ENCODE results near the gene SELP. TPM values are rescaled to one million over a fixed set of nuclear protein-coding genes. Genes with fewer than 3 reads are reported as not detected.

Gene SELP
- total RNA-seq, 1 experiment from 2014 or later, result not detected

DNA sequence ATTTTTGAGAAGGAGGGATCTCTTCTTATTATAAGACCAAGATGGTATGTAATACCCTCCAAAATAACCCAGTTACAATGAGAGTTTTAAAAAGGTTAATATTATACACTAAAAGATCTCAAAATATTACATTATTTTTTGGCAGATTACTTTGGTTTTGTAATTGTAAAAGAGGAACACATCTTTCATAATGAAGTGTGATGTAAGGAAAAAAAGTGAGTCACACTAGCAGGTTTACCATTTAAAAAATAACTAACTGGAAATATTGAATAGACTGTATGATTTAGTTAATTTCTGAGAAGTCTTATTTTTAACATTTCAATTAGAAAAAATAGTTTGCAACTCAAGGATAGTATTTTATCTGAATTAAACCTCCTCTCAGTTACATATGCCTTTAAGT lies 44.7 kb downstream of the SELP start:
- no peak for DNase-seq (ENCODE audit: low spot score)
- in situ Hi-C loops (cut with HindIII; ENCODE audit: low sequenced_read_pairs), result no loop called here

DNA sequence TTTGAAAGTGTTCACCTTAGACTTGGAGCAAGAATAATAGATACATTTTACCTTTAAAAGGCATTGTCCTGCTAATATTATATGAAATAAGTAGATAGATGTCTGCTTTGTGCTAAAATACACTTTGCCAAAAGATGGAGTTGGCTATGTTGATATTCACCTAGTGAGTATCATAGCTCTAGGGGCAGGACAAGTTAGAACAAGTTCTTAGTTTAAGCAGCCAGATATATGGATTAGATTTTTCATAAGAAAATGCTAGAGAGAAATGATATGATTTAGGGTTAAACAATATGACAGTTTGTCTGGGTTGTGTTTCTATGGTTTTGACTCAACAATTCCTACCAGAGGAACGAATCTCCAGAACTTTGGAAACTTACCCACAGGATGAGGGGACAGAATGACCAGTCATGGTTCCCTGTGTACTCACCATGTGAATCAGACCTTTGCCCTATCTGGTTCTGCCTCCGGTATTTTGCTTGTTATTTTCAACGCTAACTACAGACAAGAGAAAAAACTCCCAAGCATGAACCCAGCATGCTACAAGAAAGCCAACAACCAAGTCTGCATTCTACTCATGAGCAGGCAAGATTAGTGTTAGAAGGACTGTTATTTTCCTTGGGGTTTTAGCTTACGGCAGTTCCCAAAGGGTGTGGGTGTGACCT lies 45.3 kb downstream of the SELP start:
- no peak for DNase-seq (ENCODE audit: low spot score)
- in situ Hi-C loops (cut with HindIII; ENCODE audit: low sequenced_read_pairs), result no loop called here

DNA sequence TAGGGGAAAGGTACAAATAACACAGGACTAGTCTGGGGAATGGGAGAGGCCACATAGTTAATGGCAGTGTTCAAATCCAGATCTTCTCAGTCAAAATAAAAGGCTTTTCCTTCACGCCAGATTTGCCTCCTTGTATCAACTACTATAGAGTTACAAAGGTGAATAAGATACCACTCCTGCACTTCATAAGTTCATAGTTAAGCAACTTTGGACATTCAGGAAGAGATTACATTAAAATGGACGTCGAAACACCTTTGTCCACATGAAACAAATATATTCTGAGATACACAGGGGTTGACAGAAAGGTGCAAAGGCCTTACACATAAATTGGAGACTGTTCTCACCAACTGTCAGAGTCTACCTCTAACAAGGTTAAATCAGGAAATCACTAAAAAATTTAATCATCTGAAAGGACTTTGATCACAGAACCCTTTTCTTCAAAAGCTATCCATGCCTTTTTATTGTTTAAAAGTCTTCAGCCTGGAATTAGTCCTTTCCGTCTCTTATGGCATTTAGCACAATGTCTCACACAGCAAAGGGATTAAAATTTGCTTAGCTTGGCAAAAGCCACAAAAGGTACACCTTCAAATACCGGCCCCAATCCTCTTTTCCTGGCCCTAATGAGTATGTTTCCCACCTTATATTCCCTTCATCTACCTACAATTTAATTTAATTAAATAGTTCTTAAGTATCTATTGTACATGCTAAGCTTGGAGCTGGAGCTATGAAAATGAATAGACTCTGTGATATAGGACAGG lies 51.8 kb downstream of the SELP start:
- no peak for DNase-seq (ENCODE audit: low spot score)
- in situ Hi-C loops (cut with HindIII; ENCODE audit: low sequenced_read_pairs), result no loop called here

DNA sequence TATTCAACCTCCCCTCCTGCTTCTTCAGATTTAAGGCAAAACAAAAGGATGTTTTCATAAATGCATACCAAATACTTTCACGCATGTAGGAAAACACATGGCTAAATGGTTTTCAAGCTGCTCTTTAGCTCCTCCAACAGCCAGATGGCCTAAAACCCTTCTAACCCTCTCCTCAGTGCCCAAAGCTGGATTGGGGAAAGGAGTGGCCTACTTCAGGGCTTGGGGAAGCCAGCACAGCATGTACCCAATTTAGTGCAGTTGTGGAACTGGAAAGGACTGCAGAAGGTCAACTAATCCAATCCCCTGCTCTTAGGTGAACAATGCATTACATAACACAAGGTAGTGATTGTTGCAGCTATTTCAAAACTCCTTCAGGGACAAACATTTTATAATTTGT lies 53.0 kb downstream of the SELP start:
- in situ Hi-C loops (cut with HindIII; ENCODE audit: low sequenced_read_pairs), result no loop called here
- no peak for DNase-seq (ENCODE audit: low spot score)

DNA sequence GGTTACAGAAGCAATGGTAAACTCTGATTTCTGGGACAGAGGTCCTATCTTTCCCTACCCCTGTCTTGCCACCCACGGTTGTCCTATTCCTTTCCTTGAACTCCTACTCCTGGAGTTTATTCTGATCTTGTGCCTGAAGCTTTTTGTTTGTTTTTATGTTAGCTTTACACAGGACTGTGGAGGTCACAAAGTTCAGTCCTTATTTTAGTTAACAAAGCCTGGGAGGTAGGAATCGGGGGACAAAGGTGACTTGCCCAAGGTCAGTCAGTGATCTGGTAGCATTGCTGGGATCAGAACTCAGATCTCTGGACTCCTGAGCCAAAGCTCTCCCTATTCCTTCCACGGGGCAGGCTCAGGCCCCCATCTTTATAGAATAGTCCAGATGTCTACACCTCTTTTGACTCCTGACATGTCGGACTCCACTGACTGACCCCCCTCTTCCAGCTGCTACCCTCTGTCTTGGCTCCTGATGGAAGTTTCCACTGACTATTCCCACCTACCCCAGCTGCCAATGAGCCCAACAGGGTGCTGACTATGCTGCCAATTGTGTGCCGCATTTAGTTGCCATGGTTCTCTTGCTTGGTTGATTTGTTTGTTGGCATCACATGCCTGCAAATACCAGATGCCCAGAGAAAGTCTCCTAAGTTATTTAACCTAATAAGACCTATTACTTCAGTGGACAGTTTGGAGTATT lies 53.5 kb downstream of the SELP start:
- DNase-seq (ENCODE audit: low spot score), result no peak

DNA sequence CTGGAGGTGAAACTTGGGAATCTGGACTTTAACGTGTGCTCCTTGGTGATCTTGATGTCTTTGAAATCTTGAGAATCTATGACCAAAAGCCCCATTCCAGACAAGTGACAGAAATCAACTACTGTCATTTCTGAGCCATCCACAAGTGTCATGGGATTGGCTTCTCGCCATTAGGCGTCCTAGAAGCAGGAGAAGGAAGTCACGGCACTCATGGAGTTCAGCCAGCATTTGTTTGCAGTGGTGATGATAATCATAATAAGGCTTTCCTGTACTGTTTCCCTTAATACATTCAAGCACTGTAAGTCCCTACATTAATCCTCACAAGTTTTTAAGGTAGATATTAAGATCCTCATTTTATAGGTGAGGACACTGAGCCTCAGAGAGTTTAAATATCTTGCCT lies 55.6 kb downstream of the SELP start:
- in situ Hi-C loops (cut with HindIII; ENCODE audit: low sequenced_read_pairs), result no loop called here
- DNase-seq (ENCODE audit: low spot score), result no peak

More for the DNA sequence above, 53.5 kb downstream of the SELP start:
- in situ Hi-C loops (cut with HindIII; ENCODE audit: low sequenced_read_pairs), result no loop called here

DNA sequence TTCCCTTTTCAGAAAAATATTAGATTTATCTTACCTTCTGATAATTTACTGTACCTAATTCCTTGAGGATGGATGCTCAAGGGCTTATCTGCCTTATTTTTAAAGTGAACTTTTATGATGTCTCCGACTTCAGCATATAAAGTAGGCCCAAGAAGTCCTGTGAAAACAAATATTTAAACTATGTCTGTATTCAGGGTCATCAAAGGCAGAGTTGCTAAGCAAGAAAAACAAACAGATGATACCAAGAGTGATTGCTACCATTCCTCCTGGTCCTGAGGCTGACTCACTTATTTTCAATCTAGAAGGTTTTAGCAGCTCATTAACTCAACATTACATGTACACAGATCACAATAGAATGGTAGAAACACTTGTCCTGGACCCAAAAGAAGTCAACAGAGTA lies 57.7 kb downstream of the SELP start:
- no peak for DNase-seq (ENCODE audit: low spot score)
- in situ Hi-C loops (cut with HindIII; ENCODE audit: low sequenced_read_pairs), result no loop called here

DNA sequence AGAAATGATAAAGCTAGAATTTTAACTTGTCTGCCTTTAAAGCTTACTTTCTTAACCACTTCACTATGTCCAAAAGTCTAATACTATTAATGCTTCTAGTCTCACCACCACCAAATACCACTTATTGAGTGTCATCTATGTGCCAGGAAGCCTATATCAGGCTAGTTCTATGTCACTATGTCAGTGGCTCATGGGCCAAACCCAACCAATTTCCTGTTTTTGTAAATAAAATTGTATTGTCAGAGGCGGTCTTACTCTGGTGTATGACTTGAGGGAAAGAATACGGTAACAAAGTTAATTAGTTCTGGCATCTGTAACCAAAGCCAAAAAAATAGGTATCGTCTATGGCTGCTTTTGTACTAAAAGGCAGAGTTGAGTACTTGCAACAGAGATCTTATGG lies 58.5 kb downstream of the SELP start:
- in situ Hi-C loops (cut with HindIII; ENCODE audit: low sequenced_read_pairs), result no loop called here
- no peak for DNase-seq (ENCODE audit: low spot score)

DNA sequence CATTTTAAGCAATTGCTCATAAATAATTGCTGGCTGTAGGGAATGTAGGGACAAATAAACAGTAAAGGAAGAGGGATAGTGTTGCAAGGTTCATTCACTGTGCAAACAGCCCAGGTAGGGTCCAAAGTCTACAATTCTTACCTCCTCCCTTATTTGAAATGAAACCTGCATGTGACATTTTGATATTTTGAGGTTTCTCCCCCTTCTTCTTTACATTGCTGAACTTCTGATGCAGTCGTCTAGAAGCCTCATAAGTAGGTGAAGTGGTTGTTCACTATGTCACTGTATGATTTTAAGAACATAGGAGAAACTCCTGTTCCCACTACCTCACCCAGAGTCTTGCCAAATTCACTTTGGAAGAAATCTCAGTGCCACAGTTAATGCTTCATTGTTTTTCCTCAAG lies 59.8 kb downstream of the SELP start:
- no peak for DNase-seq (ENCODE audit: low spot score)
- in situ Hi-C loops (cut with HindIII; ENCODE audit: low sequenced_read_pairs), result no loop called here

DNA sequence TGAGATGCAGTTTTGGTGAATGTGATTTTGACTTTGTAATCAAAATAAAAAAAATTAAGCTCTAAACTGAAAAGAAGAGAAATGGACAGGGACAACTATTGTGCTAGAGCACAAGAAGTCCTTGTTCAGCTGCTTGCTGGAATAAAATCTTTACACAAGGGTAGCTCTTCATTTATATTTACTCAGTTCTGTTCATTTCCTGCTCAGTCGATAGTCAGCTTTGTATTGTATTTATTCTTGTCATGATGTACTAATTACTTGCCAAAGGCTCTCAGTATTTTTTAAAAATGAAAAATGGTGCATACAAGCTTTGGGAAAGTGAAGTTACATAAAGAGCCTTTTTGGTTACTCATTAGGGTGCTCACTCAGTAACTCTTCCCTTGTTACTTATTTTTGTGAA lies 61.4 kb downstream of the SELP start:
- no peak for DNase-seq (ENCODE audit: low spot score)
- in situ Hi-C loops (cut with HindIII; ENCODE audit: low sequenced_read_pairs), result no loop called here

DNA sequence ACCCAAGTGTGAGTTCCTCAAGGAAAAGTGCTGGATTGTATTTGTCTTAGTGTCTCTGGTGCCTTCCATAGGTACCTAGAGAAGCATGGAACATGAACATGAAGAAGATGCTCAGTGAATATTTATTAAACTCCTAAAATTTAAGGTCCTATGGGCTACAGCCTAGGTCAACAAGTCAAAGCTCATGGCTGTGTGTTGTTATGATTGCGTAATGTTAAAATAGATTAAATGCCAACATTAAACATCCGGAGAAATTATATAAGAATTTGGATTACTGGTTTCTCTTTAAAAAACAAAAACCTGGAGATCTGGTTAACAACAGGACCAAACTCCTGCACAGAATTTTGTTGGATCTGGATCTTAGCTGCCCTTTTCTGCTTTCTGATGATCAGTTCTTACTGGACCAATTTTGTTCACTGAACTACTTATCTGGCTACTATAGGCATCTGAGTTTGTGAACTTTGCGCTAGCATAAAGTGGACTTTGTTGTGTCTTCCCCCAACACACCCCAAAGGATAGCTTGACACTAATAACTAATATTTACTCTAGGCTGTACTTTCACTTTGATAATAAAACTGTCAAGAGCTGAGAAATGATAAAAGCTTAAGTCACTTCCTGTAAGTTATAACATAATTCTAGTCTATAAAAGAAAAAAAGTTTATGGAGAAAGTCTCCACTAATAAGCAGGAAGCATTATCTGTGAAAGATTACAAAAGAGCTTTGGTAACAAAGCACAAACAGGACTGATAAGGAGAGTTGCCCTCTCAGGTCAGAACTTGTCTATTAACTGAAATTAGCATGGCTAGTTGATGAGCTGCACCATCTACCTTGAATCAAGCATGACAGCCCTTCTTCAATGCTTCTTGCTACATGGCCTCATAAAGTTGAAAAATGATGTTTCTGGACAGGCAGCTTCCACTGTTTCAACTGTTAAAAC lies 64.3 kb downstream of the SELP start:
- in situ Hi-C loops (cut with HindIII; ENCODE audit: low sequenced_read_pairs), result no loop called here
- DNase-seq (ENCODE audit: low spot score), result no peak

DNA sequence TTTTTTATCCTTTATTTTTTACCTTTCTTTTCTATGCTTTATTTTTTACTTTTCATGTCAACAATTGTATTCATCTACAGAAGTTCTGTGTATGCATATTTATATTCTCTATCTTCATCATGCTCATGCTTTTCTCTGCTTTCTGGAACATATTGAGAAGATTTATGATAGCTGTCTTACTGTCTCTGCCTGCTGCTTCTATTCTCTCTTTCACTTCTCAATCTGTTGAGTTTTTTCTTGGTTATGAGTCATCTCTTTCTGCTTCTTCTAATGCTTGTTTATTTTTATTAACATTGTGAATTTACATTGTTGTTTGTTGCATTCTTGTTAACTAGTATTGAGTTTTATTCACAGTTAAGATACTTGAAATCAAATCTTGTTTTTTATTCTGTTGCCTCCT lies 66.3 kb downstream of the SELP start:
- no peak for DNase-seq (ENCODE audit: low spot score)
- in situ Hi-C loops (cut with HindIII; ENCODE audit: low sequenced_read_pairs), result no loop called here

DNA sequence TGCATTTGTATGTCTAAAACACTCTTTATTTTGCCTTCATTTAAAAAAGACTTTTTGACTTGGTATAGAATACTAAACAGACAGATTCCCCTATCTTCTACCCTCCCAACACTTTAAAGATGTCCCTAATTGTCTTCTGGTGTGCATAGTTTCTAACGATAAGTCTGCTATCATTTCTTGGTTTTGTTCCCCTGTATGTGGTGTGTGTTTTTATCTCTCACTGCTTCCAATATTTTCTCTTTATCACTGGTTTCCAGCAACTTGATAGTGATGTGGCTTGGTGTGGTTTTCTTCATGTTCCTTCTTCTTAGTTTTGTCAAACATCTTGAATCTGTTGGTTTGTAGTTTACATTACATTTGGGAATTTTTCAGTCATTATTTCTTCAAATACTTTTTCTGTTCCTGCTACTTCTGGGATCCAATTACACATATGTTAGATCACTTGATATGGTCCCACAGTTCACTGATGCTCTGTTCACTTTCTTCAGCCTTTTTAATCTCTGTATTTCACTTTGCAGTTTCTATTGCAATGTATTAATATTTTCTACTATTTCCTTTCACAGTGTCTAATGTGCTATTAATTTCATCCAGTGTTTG lies 66.8 kb downstream of the SELP start:
- in situ Hi-C loops (cut with HindIII; ENCODE audit: low sequenced_read_pairs), result no loop called here
- DNase-seq (ENCODE audit: low spot score), result no peak

DNA sequence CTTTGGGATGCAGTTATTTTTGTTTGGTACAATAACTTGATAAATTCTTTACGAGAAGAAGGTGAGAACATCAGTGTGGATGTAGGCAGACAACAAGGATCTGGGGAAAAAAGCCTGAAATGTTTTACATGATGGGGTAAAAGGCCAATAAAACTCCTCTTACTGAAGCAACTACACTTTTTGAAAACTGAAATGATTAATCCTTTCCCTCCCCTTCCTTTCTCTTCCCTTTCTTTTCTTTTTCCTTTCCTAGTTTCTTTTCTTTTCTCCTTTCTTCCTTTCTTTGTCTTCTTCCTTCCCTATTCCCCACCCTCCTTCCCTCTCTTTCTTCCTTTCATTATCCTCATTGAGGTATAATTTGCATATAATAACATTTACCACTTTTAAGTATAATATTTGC lies 68.2 kb downstream of the SELP start:
- no peak for DNase-seq (ENCODE audit: low spot score)
- in situ Hi-C loops (cut with HindIII; ENCODE audit: low sequenced_read_pairs), result no loop called here

DNA sequence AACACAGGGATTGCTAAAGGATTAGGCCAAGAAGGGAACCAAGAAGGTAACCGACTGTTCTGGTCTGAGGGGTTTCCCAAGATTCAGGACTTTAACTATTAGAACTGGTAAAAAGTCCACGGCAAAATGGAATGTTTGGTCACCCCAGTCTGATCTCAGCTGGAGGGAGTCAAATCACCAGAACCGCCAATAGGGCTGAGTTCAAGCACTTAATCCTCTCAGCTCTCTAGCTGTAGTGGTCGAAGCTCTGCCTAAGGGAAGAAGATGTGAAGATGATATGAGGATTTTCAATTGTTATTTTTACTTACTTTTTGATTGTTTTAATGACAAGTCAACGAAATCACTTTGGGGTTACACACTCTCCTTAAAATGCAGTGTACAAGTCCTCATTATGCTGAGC lies 72.8 kb downstream of the SELP start:
- in situ Hi-C loops (cut with HindIII; ENCODE audit: low sequenced_read_pairs), result no loop called here
- DNase-seq (ENCODE audit: low spot score), result no peak

DNA sequence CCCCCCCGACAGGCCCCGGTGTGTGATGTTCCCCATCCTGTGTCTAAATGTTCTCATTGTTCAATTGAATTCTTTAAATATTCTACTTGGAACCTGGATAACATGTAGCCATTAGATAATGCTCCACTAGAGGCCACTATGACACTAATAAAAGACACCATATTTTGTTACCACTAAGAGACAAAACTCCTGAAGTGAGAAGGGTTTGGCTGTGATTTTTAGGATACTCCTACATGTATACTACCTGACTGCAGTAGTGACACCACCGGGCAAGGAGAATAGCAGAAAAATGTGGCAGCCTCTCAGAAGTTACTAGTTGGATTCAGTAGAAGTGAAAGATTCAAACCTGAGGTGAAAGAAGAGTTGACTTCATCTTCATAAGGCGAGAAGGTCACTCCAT lies 79.6 kb downstream of the SELP start:
- DNase-seq (ENCODE audit: low spot score), result peak; percentile 50
- in situ Hi-C loops (cut with HindIII; ENCODE audit: low sequenced_read_pairs), result no loop called here

DNA sequence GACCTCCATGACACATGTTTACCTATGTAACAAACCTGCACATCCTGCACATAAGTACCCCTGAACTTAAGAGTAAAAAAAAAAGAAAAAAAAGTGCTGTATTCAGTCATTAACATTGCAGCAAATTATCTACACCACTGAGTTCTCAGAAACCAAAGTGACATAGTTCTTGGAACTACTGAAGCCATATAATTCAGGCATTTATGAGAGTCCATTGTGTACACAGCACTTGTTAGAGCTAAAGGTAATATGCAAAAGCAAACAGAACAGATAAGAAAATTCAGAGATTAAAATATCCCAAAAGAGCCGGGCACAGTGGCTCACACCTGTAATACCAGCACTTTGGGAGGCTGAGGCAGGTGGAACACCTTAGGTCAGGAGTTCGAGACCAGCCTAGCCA lies 81.6 kb downstream of the SELP start:
- DNase-seq (ENCODE audit: low spot score), result no peak

DNA sequence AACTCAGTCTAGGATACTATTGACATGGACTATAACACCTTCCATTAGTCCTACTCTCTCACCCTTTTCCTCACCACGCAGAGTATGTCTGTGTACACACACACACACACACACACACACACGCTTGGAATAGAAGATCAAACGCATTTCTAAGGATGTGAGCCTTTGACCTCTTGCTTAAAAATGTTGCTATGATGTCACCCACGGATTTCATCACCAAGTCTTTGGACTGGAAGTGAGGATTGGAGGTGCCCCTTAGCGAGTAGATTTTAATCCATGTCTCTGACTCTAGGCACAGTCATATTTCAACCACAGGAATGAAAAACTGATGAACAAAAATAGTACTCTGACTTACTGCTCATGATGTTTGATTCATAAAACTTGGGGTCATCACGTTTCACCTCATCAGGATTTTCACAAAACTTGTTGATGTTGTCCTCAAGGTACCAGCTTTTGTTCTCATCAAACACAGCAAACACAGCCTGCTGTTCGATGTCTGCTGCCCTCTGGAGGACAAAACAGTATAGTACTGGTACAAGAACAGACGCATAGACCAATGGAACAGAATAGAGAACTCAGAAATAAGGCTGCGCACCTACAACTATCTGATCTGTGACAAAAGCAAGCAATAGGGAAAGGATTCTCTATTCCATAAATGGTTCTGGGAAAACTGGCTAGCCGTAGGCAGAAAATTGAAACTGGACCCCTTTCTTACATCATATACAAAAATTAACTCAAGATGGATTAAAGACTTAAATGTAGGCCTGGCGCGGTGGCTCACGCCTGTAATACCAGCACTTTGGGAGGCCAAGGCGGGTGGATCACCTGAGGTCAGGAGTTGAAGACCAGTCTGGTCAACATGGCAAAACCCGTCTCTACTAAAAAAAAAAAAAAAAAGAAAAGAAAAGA lies 83.6 kb downstream of the SELP start:
- DNase-seq (ENCODE audit: low spot score), result peak; percentile 75
- in situ Hi-C loops (cut with HindIII; ENCODE audit: low sequenced_read_pairs), result no loop called here

More for the DNA sequence above, 81.6 kb downstream of the SELP start:
- in situ Hi-C loops (cut with HindIII; ENCODE audit: low sequenced_read_pairs), result no loop called here

Data from G401 (cell line).